ENCODE results near the gene RAB7B. TPM values are rescaled to one million over a fixed set of nuclear protein-coding genes. Genes with fewer than 3 reads are reported as not detected.

RAB7B gene
- total and polyA plus RNA-seq, 2 of the 13 experiments (the other 11 are each of a cell fraction or from before 2014, with no cell fraction given): 0.05 to 0.46 TPM

DNA sequence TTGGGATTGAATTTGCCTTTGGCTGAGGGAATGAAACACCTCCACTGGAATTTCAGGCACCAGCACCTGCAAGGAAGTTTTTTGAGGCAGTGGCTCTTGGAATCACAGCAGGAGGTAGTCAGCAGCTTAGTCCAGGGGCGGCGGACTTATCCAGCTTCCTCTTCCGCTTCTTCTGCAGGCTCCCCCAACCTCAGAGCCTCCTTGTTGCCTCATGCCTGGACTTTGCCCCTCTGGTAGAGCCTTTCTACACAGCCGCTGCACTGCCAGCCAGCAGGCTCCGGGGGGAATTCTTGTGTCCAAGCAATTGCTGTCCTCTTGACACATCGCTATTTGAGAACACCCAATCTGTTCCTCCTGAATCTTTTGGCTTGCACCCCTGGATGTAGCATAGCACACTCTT, 45.4 kb upstream of the RAB7B start (continued):
- TF ChIP-seq ZNF343 (CRISPR knock-in tag; IDR thresholded peaks at IDR 0.05): no peak
- TF ChIP-seq SMC3 (IDR thresholded peaks at IDR 0.05; ENCODE audit: low read length): peak; percentile 19; the same call in 1 of the 2 replicates
- TF ChIP-seq ZNF230 (CRISPR knock-in tag; IDR thresholded peaks at IDR 0.05): no peak
- TF ChIP-seq, protein P1, sequence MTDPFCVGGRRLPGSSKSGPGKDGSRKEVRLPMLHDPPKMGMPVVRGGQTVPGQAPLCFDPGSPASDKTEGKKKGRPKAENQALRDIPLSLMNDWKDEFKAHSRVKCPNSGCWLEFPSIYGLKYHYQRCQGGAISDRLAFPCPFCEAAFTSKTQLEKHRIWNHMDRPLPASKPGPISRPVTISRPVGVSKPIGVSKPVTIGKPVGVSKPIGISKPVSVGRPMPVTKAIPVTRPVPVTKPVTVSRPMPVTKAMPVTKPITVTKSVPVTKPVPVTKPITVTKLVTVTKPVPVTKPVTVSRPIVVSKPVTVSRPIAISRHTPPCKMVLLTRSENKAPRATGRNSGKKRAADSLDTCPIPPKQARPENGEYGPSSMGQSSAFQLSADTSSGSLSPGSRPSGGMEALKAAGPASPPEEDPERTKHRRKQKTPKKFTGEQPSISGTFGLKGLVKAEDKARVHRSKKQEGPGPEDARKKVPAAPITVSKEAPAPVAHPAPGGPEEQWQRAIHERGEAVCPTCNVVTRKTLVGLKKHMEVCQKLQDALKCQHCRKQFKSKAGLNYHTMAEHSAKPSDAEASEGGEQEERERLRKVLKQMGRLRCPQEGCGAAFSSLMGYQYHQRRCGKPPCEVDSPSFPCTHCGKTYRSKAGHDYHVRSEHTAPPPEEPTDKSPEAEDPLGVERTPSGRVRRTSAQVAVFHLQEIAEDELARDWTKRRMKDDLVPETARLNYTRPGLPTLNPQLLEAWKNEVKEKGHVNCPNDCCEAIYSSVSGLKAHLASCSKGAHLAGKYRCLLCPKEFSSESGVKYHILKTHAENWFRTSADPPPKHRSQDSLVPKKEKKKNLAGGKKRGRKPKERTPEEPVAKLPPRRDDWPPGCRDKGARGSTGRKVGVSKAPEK (CRISPR knock-in tag; IDR thresholded peaks at IDR 0.05; ENCODE audit: borderline replicate concordance): no peak
- peak; percentile 62 for TF ChIP-seq PHF21A (CRISPR knock-in tag; IDR thresholded peaks at IDR 0.05)
- 0 out of 2 replicates have a peak, but pooled peaks have one; percentile 43 for TF ChIP-seq GFI1 (CRISPR knock-in tag; IDR thresholded peaks at IDR 0.05; ENCODE audit: borderline replicate concordance)
- TF ChIP-seq, protein P2, sequence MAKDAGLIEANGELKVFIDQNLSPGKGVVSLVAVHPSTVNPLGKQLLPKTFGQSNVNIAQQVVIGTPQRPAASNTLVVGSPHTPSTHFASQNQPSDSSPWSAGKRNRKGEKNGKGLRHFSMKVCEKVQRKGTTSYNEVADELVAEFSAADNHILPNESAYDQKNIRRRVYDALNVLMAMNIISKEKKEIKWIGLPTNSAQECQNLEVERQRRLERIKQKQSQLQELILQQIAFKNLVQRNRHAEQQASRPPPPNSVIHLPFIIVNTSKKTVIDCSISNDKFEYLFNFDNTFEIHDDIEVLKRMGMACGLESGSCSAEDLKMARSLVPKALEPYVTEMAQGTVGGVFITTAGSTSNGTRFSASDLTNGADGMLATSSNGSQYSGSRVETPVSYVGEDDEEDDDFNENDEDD (CRISPR knock-in tag; IDR thresholded peaks at IDR 0.05; ENCODE audit: borderline replicate concordance): no peak
- TF ChIP-seq IRX3 (CRISPR knock-in tag; IDR thresholded peaks at IDR 0.05; ENCODE audit: borderline replicate concordance, low read depth): no peak
- 0 out of 2 replicates have a peak, but pooled peaks have one; percentile 24 for TF ChIP-seq NCOA1 (CRISPR knock-in tag; IDR thresholded peaks at IDR 0.05)
- TF ChIP-seq ZNF280D (CRISPR knock-in tag; IDR thresholded peaks at IDR 0.05): peak; percentile 44; the same call in 1 of the 2 replicates
- TF ChIP-seq HMGXB4 (CRISPR knock-in tag; IDR thresholded peaks at IDR 0.05; ENCODE audit: borderline replicate concordance in 1 of 2, low read depth in 1 of 2): peak in 1 of 2 experiments; percentile 55; a peak in 2 of 4 replicates
- TF ChIP-seq CEBPB (IDR thresholded peaks at IDR 0.05; ENCODE audit: borderline replicate concordance, low read depth, low read length): peak; percentile 89
- peak; percentile 64 for TF ChIP-seq ZMYM4 (CRISPR knock-in tag; IDR thresholded peaks at IDR 0.05)
- TF ChIP-seq HDAC1 (CRISPR knock-in tag; IDR thresholded peaks at IDR 0.05): no peak
- TF ChIP-seq ZNF549 (CRISPR knock-in tag; IDR thresholded peaks at IDR 0.05): no peak
- no peak for TF ChIP-seq RBFOX2 (IDR thresholded peaks at IDR 0.05; ENCODE audit: low read depth, low read length)
- TF ChIP-seq, protein P3, sequence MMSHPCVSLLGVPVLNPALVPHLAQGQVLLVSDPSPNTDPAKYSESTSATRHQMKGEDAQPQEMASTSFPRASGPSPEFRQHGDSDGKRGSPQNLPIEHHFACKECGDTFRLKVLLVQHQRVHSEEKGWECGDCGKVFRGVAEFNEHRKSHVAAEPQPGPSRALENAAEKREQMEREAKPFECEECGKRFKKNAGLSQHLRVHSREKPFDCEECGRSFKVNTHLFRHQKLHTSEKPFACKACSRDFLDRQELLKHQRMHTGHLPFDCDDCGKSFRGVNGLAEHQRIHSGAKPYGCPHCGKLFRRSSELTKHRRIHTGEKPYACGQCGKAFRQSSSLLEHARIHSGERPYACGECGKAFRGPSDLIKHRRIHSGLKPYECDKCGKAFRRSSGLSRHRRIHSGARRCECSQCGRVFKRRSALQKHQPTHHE (CRISPR knock-in tag; IDR thresholded peaks at IDR 0.05; ENCODE audit: borderline replicate concordance): no peak
